HG03135 (cell line): Measurements from ENCODE around the gene EFNA5.

Experiments
- ATAC-seq: cut with Tn5 transposase; IDR thresholded peaks from one replicate; pipeline ENCODE4 v1.9.1; 2021; ENCODE audit warnings: mild to moderate bottlenecking, moderate library complexity; ENCODE audit not compliant: unreplicated experiment

The EFNA5 gene

DNA sequence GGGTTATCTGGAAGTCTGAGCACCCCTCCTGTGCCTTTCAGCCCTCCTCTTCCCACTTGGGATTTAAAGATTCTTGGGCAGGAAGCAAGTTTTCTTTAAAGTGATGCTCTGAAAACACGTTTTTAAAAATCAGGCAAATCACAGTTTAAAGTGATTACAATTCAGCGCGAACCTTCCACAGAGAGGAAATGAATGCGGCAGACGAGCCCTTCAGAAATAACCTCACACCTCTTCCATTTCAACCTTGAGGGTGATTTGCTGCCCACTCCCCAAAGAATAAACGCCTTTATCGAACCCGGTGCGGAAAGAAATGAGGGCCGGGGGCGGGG is 2.3 kb upstream of the EFNA5 start:
- ATAC-seq, result no peak

DNA sequence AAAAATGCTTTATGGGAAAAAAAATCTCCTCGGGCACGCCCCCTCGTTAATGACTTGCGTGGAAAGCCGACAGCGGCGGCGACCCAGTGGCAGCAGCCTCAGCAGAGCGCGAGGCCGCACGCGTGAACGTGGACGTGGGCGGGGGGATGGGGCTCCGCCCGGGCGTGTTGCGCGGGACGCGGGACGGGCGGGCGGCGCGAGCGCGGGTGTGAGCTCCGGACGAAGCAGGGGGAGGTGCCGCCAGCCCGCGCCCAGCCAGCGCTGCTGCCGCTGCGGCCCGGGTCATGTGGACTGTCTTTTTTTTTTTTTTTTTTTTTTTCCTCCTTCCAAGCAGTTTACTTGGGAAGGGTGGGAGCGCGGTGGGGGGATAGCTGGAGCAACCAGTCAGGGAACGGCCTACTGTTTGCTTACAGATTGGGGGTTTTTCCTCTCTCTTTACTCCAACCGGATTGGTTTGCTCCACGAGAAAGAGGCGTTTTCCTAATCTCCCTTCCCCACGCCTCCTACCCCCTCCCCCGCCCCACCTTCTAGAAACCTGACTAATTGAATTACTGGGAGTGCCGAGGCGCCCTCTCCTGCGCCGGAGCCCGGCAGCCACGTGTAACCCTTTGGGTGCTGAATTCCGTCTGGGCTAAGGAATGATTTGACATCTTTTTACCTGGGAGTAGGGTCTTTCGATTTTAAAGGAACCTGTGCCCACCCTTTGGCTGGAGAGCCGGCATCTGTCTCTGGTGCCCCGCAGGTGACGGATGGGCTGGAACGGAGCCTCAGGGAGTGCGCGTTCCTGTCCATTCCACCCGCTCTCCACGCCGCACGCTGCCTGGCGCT is 1.7 kb upstream of the EFNA5 start:
- no peak for ATAC-seq

DNA sequence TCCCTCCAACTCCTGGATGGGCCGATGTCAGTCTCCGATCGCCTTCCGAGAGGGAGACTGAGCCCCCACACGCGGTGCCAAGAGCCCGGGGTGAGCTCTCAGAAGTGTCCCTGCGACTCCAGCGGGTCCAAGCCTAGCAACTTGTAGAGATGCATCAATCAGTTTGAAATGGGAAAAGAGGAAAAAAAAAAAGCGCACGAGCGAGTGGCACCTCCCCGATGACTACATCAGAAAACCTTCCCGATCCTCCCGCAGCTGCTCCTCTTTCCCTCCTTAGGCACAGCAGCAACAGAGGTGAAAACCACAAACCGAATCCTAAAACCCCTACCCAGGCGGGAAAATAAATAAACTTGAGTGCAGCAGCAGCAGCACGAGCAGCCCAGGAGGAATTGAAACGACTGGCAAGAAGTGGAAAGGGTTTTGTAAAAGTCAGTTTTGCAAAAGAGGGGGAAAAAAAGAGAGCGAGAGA is 1.0 kb upstream of the EFNA5 start:
- ATAC-seq, result peak; percentile 3

DNA sequence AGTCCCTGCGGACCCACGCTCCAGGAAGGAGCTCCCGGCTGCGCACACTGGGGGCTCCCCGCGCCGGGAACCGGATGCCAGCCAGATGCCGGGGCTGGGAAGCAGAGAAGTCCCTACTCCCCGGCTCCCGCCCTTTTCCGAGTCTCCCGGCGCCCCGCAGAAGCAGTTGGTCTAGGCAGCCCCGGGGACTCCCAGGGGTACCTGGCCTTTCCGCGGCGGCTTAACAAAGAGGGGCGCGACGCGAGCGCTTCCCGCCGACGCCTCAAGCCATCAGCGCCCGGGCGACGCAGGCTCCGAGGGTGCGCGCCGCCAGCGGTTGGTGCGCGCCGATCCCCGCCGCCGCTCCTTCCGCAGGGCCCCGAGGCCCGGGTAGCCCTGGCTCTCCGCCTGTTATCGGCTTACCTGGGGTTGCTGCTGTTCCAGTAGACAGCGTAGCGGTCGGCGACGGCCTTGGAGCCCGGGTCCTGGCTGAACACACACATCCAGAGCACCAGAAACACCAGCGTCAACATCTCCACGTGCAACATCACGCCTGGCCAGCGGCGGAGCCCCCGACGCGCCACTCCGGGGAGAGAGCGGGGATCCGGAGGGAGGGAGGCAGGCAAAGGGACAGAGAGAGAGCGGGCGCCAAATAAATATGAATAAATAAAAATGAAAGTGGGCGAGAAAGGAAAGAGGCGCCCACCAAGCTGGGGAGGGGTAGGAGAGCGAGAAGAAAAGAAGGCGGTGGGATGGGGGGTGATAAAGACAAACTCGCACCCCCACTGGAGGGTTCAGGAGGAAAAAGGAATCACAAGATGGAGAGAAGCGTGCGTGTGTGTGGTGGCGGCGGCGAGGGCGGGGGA is 428 bp downstream of the EFNA5 start:
- ATAC-seq, result no peak

DNA sequence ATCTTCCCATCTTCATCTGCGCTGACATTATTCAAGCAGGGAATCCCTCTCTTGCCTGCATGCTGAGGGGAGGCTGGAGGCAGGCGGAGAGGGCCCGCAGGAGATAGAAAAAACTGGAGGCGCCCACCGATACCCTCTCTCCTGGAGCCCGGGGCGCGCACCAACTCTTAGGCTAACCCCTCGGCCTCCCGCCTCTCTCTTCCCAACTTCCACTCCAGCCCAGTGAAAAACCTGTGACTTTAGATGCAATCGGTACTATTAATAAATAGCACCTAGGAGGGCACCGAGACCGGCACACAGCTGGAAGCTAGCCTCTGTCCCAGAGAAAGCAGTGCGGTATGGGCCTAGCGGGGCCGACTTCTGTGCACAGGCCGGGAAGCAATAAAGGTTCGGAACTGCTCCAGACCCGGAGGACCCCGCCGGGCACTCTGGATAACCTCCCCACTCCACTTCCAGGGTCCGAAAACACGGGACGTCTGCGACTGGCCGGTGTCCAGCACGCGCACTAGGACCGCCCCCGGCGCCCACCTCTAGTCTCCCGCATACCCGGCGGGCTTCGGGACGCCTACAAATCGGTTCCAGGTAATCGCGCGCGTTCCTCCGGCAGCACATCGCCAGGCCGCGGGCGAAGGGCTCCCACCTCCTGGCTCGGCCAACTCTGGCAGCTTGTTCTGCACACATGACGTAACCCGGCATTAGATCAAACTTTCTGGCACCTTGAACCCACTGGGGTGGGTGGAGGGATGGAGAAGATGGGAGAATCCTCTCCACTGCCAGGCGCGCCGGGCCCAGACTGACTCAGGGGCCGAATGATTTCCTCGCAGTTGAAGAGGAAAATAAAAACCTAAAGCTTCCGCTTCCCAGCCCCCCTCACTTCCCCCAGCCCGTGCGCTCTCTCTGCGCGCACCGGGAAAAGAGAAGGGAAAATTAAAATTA is 1.4 kb downstream of the EFNA5 start:
- no peak for ATAC-seq

DNA sequence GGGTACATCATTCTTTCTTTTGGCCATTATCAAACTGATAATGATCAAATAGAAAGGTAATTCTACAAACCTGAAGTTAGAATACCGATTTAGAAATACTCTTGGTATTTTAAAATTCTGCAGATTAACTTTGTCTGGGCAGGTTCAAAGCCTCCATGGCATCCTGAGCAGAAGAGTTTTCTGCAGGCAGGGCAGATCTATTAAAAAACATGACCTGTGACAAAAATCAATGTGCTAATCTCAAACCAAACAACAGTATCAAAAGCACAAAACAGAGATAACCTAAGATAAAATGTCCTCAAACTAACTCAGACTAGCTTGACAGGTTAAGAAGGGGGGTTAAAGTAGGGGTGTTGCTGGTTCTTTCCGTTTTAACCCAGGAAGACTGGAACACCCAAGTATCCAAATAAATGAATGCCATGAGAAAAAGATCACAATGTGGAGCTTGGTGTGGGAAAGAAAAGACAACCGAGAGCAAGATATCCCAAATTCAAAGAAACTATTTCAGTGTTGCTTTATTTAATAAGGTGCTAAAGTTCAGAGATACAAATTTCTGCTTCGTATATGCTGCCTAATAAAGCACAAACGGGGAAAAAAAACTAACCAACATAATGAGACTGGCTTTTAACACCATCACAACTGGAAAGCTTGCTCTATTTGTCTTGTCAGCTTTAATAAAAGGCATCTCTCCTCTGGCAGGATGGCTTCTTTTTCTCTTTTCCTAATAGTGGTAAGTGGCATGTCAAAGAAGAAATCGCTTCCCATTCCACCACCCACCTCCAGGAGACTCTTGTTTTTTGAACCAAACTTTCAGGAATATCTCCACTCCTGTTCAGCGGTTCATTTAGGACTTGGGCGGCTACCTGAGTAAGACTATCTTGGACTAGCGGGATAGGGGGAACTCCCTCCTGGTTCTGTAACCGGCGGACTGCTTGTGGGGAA is 2.3 kb downstream of the EFNA5 start:
- ATAC-seq, result no peak

DNA sequence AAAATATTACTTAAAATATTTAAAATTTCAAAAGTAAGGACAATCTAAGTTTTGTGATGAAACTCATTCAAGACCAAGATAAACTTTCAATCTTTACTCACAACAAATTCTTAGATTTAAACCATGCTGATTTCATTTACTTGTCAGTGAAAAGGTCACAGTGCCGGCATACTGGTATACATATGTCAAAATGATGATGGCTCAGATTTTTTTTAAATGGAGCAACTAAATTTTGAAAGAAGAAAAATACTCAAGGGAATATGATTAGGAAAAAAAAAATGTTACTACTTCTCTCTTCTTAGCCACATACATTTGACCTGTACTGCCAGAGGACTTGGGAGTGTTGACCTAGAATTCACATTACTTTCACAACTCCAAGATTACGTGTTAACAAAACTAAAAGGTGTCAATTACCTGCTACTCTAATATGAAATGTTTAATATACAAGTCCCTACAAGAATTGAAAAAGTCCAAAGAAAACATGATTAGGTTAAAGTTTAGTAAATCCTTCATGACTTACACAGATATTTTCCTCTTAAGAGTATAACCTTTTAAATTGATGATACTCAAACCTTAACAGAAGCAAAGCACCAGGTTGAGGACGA is 4.6 kb downstream of the EFNA5 start:
- ATAC-seq, result no peak

DNA sequence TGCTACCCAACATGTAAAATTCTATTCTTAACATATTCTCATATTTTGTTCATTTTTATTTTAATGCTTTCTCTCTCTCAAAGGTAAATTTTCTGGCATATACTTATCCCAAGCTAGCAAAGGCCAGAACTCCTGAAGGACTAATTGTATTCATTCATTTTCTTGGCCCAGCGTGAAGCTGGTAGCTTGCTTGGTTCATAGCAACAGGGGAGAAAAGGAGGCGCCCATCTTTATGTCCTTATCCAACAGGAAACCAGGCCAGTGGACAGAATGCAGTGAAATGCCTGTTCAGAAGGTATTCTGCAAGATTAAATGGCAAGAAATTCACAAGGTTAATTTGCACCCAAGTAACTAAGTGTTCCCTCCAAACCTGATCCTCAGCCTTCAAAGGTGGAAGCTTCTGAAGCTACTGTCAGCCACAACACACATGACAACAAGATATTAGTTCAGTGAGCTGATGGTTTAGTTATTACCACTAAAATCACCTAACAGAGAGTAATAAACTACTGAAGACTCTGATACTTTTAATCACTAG is 5.6 kb downstream of the EFNA5 start:
- no peak for ATAC-seq

DNA sequence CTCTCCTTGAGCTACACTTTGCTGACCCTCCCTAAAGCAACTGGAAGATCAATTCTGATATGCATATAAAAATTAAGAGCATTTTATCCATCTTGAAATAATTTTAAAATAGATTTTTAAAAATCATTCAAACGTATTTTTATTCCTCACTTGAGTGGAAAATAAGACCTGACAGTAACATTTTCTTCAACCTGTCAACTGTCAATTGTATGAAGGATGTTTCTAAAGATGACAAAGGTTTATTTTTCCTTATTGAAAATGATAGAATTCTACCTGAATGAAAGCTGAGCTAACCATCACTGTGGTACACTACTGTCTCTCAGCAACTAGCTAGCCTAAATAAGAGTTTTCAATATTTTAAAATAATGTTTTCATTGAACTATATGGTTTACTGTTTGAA is 7.0 kb downstream of the EFNA5 start:
- ATAC-seq, result no peak

DNA sequence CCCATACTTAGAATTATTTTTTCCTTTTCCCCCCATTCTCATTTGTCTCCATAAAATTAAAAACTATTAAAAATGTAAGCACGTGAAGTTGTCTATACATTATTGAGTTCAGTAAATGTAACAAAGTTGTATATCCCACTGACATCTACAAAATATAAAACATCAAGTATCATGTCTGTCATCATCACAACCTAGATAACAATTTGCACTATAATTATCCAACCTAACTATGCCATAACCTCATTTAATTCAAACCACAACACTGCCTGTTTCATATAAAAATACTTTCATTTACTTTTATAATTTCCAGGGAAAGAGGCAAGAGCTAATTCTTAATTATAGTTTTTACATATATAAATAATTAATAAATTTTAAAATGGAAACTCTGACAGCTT is 9.1 kb downstream of the EFNA5 start:
- ATAC-seq, result no peak

DNA sequence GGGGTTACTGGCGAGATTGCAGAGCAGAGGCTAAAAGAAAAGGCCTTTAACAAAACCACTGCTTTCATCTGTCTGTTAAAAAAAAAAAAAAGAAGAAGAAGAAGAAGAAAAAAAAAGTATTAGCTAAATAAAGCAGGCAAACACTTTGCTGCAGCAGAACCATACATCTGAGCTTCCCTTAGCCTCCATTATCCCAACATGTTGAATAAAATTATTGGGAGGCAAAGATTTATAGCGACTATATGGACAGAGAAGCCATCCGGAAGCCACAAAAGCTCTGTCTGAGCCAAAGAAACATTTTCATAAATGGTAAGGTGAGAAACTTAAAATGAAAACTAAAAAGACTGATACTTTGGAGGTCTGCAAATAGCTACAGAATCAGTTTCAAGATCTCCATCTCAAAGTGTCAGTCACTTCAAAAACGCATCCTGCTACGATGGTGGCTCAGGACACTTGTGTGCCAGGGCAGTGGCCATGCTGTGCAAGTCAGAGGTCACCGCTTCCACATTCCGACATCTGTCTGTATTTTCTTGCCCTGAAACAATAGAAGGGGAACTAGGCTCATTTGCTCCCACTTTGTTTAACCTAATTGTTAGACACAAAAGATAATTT is 9.6 kb downstream of the EFNA5 start:
- ATAC-seq, result no peak

DNA sequence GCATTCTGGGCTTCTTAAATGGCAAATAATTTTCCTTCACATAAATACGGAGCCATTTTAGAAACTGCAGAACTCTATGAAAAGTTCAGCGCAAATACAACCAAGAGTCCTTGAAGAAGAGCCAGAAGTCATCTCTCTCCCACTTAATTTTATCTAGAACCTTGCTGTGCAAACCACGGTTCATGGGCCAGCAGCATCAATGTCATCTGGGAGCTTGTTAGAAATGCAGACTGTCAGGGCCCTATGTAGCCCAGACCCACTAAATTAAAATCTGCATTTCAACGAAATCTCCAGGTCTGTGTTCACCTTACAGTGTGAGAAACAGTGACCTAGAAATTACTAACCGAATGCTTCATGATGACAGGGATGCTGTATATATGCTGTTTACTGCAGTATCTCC is 12.2 kb downstream of the EFNA5 start:
- ATAC-seq, result no peak

DNA sequence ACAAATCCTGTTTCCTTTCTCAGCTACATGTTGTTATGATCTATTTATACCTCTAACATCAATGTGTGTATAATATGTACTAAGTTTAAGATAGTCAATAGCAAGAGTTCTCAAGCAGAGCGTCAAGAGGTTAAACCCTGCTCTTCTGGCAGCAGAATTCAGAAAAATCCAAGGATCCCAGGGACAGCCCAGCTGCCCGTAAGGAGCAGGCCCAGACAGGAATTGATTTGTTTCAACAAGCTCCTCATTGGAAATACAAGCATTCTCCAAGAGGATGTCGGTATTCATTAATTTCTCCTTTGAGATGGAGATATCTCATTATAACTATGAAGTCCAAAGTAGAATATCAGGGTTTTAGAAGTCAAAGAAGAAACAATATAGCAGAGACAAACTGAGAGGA is 14.9 kb downstream of the EFNA5 start:
- no peak for ATAC-seq

DNA sequence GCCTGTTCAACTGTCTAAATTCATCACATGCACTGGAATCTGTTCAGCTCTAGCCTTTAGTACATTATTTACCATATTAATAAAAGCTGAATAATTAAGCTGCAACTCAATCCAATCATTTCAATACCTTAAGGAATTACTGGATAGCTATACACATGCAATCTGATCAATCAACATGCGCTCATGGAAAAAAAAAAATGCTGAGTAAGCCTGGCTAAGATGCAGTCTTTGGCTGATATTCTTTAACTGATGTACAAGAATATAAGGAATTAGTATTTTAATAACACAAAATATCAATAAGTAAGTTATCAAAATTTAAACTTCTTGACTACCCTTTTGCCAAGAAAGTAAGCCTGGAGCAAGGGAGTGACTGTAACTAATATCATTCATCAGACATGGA is 15.9 kb downstream of the EFNA5 start:
- no peak for ATAC-seq

DNA sequence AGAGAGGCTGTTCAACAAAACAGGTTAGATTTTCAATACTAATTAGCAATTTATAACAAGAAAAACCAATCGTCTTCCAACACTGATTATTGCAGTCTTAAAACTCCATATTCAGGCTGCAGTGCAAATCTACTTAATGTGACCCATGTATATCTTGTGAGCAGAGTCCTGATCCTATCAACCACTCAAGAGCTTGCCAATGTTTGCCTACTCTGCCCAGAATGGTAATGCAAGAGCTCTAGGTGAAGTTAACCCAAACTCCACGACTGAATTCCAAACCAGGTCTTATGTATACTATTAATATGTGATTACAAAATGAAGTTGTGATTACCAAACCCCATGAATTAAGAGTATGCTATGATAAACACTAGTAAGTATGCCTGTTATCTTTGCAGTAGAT is 17.1 kb downstream of the EFNA5 start:
- no peak for ATAC-seq

DNA sequence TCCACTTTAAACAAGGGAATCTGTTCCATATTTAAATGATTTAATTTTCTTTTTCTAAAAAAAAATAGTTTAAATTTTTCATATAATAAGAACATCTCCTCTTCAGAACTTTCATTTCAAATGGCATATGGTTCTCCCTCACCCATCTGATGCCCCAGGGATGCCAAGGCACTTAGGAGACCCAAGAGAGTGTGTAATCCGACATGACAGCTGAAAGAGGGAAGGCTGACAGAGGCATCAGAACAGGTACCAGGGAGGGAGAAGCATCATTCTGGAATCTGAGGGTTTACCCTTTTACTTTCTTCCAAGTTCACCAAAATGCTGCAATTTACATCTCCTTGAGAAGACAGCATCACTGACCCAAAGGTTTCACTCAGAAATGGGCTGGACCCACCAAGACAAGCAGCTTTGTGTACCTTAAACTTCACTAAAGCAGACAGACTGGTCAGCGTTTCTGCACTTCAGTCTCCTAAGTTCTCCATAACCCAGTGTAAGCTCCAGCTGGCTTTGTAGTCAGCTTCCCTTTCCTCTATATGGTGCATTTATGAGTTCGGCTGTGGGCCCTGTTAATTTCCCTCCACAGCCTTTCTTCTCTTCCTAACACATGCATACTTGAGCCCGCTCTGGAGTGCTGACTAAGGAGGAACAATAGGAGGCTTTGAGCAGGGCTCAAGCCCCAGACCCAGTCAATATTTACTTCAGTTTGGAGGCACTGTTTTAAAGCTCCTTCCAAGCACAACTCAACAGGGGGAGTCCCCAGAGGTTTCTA is 17.7 kb downstream of the EFNA5 start:
- no peak for ATAC-seq

DNA sequence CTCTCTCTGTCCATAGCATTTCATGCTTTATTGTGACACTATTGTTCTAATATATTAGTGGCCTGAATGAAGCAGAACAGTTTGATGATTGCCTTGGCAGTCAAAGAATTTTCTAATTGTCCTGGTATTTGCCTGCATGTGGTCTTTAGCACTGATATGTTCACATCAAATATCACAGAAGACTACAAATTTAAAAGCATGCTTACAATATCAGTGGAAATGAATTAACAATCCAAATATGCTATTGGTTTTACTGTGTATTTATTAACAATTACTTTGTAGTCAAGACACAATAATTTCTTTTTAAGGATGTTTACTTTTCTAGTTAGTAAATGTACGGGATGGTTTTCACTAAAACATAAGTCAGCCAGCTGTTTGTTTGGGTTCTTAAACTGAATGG is 18.3 kb downstream of the EFNA5 start:
- ATAC-seq, result no peak

DNA sequence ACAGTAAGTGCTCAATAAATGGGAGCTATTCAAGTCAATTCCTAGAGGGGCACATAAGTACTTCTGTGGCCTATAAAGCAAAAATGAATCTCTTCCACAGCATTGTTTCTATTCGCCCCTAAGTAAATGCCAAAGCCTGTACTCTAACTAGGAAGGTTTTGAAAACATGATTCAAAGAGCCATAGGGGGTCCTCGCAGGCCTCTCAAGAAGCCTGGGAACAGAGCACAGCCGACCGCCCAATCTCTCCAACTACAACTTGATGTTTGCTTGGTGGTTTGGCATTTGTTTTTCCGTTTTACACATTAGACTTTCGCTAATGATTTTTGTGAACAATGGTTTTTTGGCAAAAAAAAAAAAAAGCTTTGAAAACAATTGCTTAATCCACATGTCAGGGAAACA is 19.4 kb downstream of the EFNA5 start:
- ATAC-seq, result no peak
